NCI-H69 (cell line): ENCODE measurements around the gene GAGE13.
"Not testable (repeated sequence)": the region's sequence is repeated elsewhere in the genome, so short reads cannot be mapped to it uniquely, and the experiment has no call there.

Experiments used
- DNase-seq: peaks from one replicate; lab custom pipeline; 2025; lab: John Stamatoyannopoulos, UW

The GAGE13 gene

GRCh38 chrX:49331282-49331681, at the start of gene GAGE13:
Gene GAGE13, plus strand, starts transcription at chrX:49331582. Its CDS starts 1,156 bp downstream, at chrX:49332738.
- DNase-seq: not testable (repeated sequence)

- DNase-seq: peak; percentile 24
These were observed 48.8 kb upstream of the GAGE13 start for GRCh38 chrX:49282647-49283011.

- DNase-seq: no peak
These were observed 47.2 kb upstream of the GAGE13 start for GRCh38 chrX:49284212-49284611.

GRCh38 chrX:49286136-49286535, 45.2 kb upstream of the GAGE13 start:
- DNase-seq: no peak

- DNase-seq: no peak
These were observed 44.8 kb upstream of the GAGE13 start for GRCh38 chrX:49286581-49286980.

GRCh38 chrX:49287665-49288064, 43.7 kb upstream of the GAGE13 start:
- no peak for DNase-seq

GRCh38 chrX:49290215-49290614, 41.2 kb upstream of the GAGE13 start:
- DNase-seq: no peak

- DNase-seq: peak; percentile 38
These were observed 39.6 kb upstream of the GAGE13 start for GRCh38 chrX:49291615-49292337.

GRCh38 chrX:49292400-49293362, 38.7 kb upstream of the GAGE13 start:
- no peak for DNase-seq

- not testable (repeated sequence) for DNase-seq
These were observed 32.1 kb upstream of the GAGE13 start for GRCh38 chrX:49299293-49299692.

GRCh38 chrX:49300703-49301102, 30.7 kb upstream of the GAGE13 start:
- DNase-seq: no peak

GRCh38 chrX:49303346-49303745, 28.0 kb upstream of the GAGE13 start, which contains the start of gene GAGE10:
Gene GAGE10, plus strand, starts transcription at chrX:49303646. Its CDS starts 1,214 bp downstream, at chrX:49304860.
- no peak for DNase-seq

GRCh38 chrX:49307775-49308174, 23.6 kb upstream of the GAGE13 start:
- DNase-seq: not testable (repeated sequence)

GRCh38 chrX:49308604-49309269, 22.6 kb upstream of the GAGE13 start:
- DNase-seq: no peak

GRCh38 chrX:49309401-49309981, 21.9 kb upstream of the GAGE13 start:
- DNase-seq: no peak

- DNase-seq: no peak
These were observed 21.0 kb upstream of the GAGE13 start for GRCh38 chrX:49310371-49310770.

GRCh38 chrX:49312176-49312575, 19.2 kb upstream of the GAGE13 start:
- DNase-seq: no peak

GRCh38 chrX:49316085-49316484, 15.3 kb upstream of the GAGE13 start:
- no peak for DNase-seq

- DNase-seq: not testable (repeated sequence)
These were observed 9.6 kb upstream of the GAGE13 start, which contains the start of gene GAGE12J for GRCh38 chrX:49321737-49322136. Gene GAGE12J, plus strand, starts transcription at chrX:49322037. Its CDS starts 1,157 bp downstream, at chrX:49323194.

GRCh38 chrX:49322266-49322665, 9.1 kb upstream of the GAGE13 start:
- not testable (repeated sequence) for DNase-seq

GRCh38 chrX:49323735-49324134, 7.6 kb upstream of the GAGE13 start:
- DNase-seq: not testable (repeated sequence)

GRCh38 chrX:49330421-49330820, 961 bp upstream of the GAGE13 start:
- DNase-seq: not testable (repeated sequence)
